ENCODE data around the gene TTLL7. TPM values are rescaled to one million over a fixed set of nuclear protein-coding genes. Genes with fewer than 3 reads are reported as not detected.
"Not testable (repeated sequence)": the region's sequence is repeated elsewhere in the genome, so short reads cannot be mapped to it uniquely, and the experiment has no call there.

Gene TTLL7
- total and polyA plus RNA-seq, 9 donors = 14.0 to 35.0 (median 22.1) TPM

DNA sequence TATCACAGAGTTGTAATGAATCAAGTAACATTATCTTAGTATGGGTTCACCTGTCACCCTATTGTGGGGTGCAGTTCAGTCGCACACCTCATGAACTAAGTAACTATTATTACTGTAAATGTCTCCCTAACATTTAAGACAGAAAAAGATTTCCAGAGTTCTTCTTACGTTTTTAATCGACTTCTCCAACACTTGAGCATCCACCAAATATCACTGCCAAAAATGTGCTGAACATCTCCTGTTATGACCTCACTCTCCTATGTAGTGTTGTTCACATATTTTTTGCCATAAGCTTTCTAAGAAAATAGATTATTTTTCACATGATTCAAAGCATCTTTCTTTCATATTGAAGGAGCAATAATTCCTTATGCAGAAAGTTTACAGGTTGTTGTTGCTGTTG lies 1.3 kb downstream of the TTLL7 start:
- DNase-seq = peak; percentile 68
- peaks cover 8% of the 10 kb centered on the region for H3K27me3 ChIP-seq (ENCODE audit: control insufficient read depth, insufficient read depth, low read length)
- WGBS (ENCODE audit: insufficient coverage) = 60% methylated on average over 1 of the region's 3 CpGs
- H3K4me1 ChIP-seq (ENCODE audit: control insufficient read depth, insufficient read depth, low read length) = peaks cover 13% of the 10 kb centered on the region
- H3K4me3 ChIP-seq (ENCODE audit: low read length) = no peak overlapping the region
- H3K27ac ChIP-seq (ENCODE audit: low read length) = peak overlapping the region; percentile 1
- H3K9me3 ChIP-seq (replicated peaks; ENCODE audit: control insufficient read depth, low read depth, low read length) = no peaks in the 10 kb centered on the region
- no peaks in the 10 kb centered on the region for H3K36me3 ChIP-seq (ENCODE audit: control insufficient read depth, insufficient read depth, low read length)

DNA sequence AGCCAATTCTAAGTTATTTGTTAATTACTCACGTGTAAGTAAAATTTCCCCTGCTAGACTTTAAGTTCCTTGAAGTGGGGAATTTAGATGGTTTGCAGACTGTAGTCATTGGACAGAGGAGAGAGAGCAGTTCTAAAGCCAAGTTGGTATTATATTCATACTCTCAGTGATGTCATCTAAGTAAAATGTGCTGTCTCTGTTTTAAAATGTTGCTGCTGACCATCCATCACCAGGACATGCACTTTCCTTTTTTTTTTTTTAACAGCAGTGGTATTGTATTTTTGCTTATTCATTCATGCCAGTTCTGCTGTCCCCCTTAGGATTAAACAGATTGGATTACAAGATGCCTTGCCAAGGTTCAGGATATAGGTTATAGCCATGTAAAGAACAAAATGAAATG lies 2.3 kb downstream of the TTLL7 start:
- Histone ChIP-seq H3K27ac (ENCODE audit: low read length) (no peak overlapping the region), H3K27me3 (ENCODE audit: control insufficient read depth, insufficient read depth, low read length) (peaks cover 8% of the 10 kb centered on the region), H3K4me3 (ENCODE audit: low read length) (no peak overlapping the region), H3K4me1 (ENCODE audit: control insufficient read depth, insufficient read depth, low read length) (peaks cover 13% of the 10 kb centered on the region), H3K36me3 (ENCODE audit: control insufficient read depth, insufficient read depth, low read length) (no peaks in the 10 kb centered on the region), H3K9me3 (replicated peaks; ENCODE audit: control insufficient read depth, low read depth, low read length) (no peaks in the 10 kb centered on the region)
- WGBS (ENCODE audit: insufficient coverage) = no CpG with 5 or more reads among the region's 1 CpG
- peak; percentile 67 for DNase-seq

DNA sequence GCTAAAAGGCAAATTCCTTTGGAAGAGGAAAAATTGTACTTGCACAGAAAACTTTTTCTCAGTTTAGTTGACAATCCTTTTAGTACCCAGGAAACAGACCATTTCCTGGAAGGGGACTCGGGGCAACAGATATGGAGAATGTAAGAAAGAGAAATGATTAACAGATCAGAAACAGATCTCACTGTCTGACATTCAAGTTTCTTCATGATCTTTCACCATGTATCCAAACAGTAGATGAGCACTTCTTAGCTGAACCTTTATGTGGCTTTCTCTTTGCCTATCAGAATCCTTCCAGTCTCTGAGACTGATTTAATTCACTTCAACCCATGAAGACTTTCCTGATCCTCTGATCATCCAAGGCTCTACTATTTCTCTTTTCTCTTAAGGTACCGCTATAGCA lies 2.7 kb downstream of the TTLL7 start:
- H3K4me3 ChIP-seq (ENCODE audit: low read length) = no peak overlapping the region
- H3K9me3 ChIP-seq (replicated peaks; ENCODE audit: control insufficient read depth, low read depth, low read length) = no peaks in the 10 kb centered on the region
- no peak for DNase-seq
- H3K27ac ChIP-seq (ENCODE audit: low read length) = no peak overlapping the region
- peaks cover 8% of the 10 kb centered on the region for H3K27me3 ChIP-seq (ENCODE audit: control insufficient read depth, insufficient read depth, low read length)
- no CpG with 5 or more reads among the region's 2 CpGs for WGBS (ENCODE audit: insufficient coverage)
- H3K36me3 ChIP-seq (ENCODE audit: control insufficient read depth, insufficient read depth, low read length) = no peaks in the 10 kb centered on the region
- peaks cover 12% of the 10 kb centered on the region for H3K4me1 ChIP-seq (ENCODE audit: control insufficient read depth, insufficient read depth, low read length)

DNA sequence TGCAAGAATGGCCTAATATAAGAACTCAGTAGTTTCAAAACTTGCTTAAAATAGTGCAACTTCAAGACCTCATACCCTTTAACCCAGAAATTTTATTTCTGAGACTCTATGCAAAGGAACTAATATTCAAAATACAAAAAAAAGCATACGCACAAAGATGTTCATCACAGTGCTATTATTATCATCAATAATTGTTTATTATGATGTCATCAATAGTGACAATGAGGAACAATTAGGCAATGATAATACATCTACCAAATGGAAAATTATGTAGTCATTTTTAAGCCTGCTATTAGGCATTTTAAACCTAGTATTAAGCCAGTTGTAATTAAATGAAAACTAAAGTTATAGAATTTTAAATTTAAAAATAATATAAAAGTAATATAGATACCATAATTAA lies 3.3 kb downstream of the TTLL7 start:
- peaks cover 8% of the 10 kb centered on the region for H3K4me1 ChIP-seq (ENCODE audit: control insufficient read depth, insufficient read depth, low read length)
- DNase-seq = no peak
- H3K36me3 ChIP-seq (ENCODE audit: control insufficient read depth, insufficient read depth, low read length) = no peaks in the 10 kb centered on the region
- H3K9me3 ChIP-seq (replicated peaks; ENCODE audit: control insufficient read depth, low read depth, low read length) = no peaks in the 10 kb centered on the region
- no peak overlapping the region for H3K4me3 ChIP-seq (ENCODE audit: low read length)
- H3K27me3 ChIP-seq (ENCODE audit: control insufficient read depth, insufficient read depth, low read length) = peaks cover 6% of the 10 kb centered on the region
- no CpG with 5 or more reads among the region's 1 CpG for WGBS (ENCODE audit: insufficient coverage)
- H3K27ac ChIP-seq (ENCODE audit: low read length) = no peak overlapping the region

DNA sequence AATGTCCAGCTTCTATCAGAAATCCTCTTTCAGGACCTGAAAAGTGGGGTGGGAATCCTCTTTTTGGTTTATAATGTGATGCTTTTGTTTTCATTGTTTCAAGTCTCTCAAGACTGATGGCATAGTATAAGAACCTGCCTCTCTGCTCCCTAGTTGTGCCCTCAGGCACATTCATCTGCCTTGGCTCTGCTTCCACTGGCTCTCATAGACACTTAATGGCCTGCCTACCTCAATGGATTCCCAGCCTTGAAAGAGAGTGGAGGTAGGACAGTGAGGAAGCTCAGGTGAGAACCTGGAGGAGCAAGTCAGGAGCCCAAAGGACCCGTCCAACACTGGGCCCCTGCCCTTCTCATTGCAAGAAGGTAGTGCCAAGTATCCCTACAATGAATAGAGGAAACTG lies 4.8 kb downstream of the TTLL7 start:
- WGBS (ENCODE audit: insufficient coverage) = no CpG with 5 or more reads among the region's 1 CpG
- Histone ChIP-seq H3K4me3 (ENCODE audit: low read length) (no peak overlapping the region), H3K9me3 (replicated peaks; ENCODE audit: control insufficient read depth, low read depth, low read length) (no peaks in the 10 kb centered on the region), H3K36me3 (ENCODE audit: control insufficient read depth, insufficient read depth, low read length) (no peaks in the 10 kb centered on the region), H3K27ac (ENCODE audit: low read length) (no peak overlapping the region), H3K27me3 (ENCODE audit: control insufficient read depth, insufficient read depth, low read length) (peaks cover 6% of the 10 kb centered on the region), H3K4me1 (ENCODE audit: control insufficient read depth, insufficient read depth, low read length) (peaks cover 2% of the 10 kb centered on the region)
- DNase-seq = no peak

DNA sequence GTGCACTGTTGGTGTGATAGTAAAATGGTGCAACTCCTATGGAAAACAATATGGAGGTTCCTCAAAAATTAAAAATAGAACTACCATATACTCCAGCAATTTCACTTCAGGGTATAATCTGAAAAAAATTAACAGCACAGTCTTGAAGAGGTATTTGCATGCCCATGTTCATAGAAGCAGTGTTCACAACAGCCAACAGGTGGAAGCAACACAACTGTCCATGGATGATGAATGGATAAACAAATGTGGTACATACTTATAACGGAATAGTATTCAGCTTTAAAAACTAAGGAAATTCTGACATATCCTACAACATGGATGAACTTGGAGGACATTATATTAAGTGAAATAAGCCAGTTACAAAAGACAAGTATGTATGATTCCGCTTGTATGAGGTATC lies 8.2 kb downstream of the TTLL7 start:
- Histone ChIP-seq H3K27ac (ENCODE audit: low read length) (no peak overlapping the region), H3K4me1 (ENCODE audit: control insufficient read depth, insufficient read depth, low read length) (no peaks in the 10 kb centered on the region), H3K9me3 (replicated peaks; ENCODE audit: control insufficient read depth, low read depth, low read length) (peaks cover 5% of the 10 kb centered on the region), H3K36me3 (ENCODE audit: control insufficient read depth, insufficient read depth, low read length) (no peaks in the 10 kb centered on the region), H3K4me3 (ENCODE audit: low read length) (no peak overlapping the region), H3K27me3 (ENCODE audit: control insufficient read depth, insufficient read depth, low read length) (no peaks in the 10 kb centered on the region)
- 83% methylated on average over 1 of the region's 2 CpGs for WGBS (ENCODE audit: insufficient coverage)
- DNase-seq = no peak

DNA sequence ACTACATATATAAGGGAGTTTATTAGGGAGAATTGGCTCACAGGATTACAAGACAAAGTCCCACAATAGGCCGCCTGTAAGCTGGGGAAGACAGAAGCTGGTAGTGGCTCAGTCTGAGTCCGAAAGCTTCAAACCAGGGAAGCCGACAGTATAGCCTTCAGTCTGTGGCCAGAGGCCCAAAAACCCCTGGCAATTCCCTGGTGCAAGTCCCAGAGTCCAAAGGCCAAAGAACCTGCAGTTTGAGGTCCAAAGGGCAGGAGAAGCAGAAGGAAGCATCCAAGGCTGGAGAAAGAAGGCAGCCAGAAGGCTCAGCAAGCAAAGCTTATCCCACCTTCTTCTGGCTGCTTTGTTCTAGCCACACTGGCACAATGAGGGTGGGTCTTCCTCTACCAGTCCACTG lies 13.9 kb downstream of the TTLL7 start:
- Histone ChIP-seq H3K4me3 (ENCODE audit: low read length) (no peak overlapping the region), H3K4me1 (ENCODE audit: control insufficient read depth, insufficient read depth, low read length) (no peaks in the 10 kb centered on the region), H3K27ac (ENCODE audit: low read length) (no peak overlapping the region), H3K9me3 (replicated peaks; ENCODE audit: control insufficient read depth, low read depth, low read length) (peaks cover 7% of the 10 kb centered on the region), H3K27me3 (ENCODE audit: control insufficient read depth, insufficient read depth, low read length) (no peaks in the 10 kb centered on the region), H3K36me3 (ENCODE audit: control insufficient read depth, insufficient read depth, low read length) (no peaks in the 10 kb centered on the region)
- WGBS (ENCODE audit: insufficient coverage) = 98% methylated on average over 3 of the region's 3 CpGs
- no peak for DNase-seq

DNA sequence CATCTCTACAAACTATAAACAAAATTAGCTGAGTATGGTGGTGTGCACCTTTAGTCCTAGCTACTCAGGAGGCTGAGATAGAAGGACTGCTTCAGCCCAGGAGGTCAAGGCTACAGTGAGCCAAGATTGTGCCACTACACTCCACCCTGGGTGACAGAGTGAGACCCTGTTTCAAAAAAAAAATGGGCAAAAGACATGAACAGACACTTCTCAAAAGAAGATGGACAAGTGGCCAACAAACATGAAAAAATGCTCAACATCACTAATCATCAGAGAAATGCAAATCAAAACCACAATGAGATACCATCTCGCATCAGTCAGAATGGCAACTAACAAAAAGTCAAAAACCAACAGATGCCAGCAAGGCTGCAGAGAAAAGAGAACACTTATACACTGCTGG lies 15.0 kb downstream of the TTLL7 start:
- no CpG with 5 or more reads among the region's 1 CpG for WGBS (ENCODE audit: insufficient coverage)
- H3K36me3 ChIP-seq (ENCODE audit: control insufficient read depth, insufficient read depth, low read length); H3K27me3 ChIP-seq (ENCODE audit: control insufficient read depth, insufficient read depth, low read length); DNase-seq; H3K4me1 ChIP-seq (ENCODE audit: control insufficient read depth, insufficient read depth, low read length); H3K27ac ChIP-seq (ENCODE audit: low read length); H3K4me3 ChIP-seq (ENCODE audit: low read length); H3K9me3 ChIP-seq (replicated peaks; ENCODE audit: control insufficient read depth, low read depth, low read length): not testable (repeated sequence)

DNA sequence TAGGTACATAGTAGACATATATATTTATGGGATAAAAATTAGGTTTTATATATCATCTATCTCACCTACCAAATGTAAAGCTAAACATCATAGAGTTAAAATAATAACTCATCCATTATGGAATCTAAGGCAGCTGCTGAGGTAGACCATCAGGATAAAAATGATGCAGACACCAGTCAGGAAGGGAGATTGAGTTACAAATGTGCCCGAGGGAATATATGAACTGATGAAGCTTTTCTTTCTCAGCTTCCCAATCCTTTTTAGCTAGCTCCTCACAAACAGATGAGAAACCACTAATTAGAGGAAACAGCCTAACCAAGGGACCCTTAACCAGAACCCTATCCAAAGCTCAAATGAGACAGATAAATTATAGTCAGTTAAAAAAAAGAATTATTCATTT lies 20.9 kb downstream of the TTLL7 start:
- H3K4me3 ChIP-seq (ENCODE audit: low read length) = no peak overlapping the region
- H3K4me1 ChIP-seq (ENCODE audit: control insufficient read depth, insufficient read depth, low read length) = no peaks in the 10 kb centered on the region
- DNase-seq = peak; percentile 12
- no peaks in the 10 kb centered on the region for H3K27me3 ChIP-seq (ENCODE audit: control insufficient read depth, insufficient read depth, low read length)
- WGBS (ENCODE audit: insufficient coverage) = no CpG with 5 or more reads among the region's 1 CpG
- H3K36me3 ChIP-seq (ENCODE audit: control insufficient read depth, insufficient read depth, low read length) = no peaks in the 10 kb centered on the region
- no peaks in the 10 kb centered on the region for H3K9me3 ChIP-seq (replicated peaks; ENCODE audit: control insufficient read depth, low read depth, low read length)
- H3K27ac ChIP-seq (ENCODE audit: low read length) = no peak overlapping the region

DNA sequence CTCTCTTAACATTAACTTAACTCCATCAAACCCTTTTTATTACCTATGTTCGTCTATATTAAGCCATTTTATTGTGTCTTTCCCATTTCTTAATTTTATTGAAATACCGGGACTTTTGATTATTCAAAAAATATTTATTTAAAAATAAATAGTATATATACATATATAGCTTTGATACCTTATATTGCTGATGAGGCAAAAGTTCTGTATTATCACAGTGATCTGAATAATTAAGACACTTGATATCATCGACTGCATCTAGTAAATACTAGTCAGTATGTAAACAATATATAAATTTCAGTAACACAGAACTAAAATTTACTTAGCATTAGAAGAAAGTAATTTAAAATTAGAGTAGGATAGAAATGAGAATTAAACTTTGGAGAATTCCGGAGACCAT lies 22.0 kb downstream of the TTLL7 start:
- Histone ChIP-seq H3K36me3 (ENCODE audit: control insufficient read depth, insufficient read depth, low read length) (no peaks in the 10 kb centered on the region), H3K27me3 (ENCODE audit: control insufficient read depth, insufficient read depth, low read length) (no peaks in the 10 kb centered on the region), H3K4me3 (ENCODE audit: low read length) (no peak overlapping the region), H3K4me1 (ENCODE audit: control insufficient read depth, insufficient read depth, low read length) (no peaks in the 10 kb centered on the region), H3K27ac (ENCODE audit: low read length) (no peak overlapping the region), H3K9me3 (replicated peaks; ENCODE audit: control insufficient read depth, low read depth, low read length) (no peaks in the 10 kb centered on the region)
- DNase-seq = no peak
- no CpG with 5 or more reads among the region's 4 CpGs for WGBS (ENCODE audit: insufficient coverage)

DNA sequence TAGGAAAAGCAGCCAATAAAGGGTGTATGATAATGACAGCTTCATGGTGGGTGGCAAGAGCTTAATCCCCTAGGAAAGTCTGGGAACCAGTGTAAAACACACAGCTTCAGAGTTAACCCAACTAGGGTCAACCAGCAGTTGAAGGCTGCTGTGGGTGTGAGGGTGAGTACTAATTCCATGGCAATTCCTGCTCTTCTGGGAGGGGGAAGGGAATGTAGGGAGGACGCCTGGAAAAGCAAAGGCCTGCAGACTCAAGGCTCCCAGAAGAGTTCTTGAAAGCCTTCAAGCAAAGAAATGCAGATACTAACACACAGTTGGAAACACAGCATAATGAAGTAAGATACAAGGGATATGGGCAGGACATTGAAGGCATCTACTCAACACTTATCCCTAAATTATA lies 28.1 kb downstream of the TTLL7 start:
- H3K4me1 ChIP-seq (ENCODE audit: control insufficient read depth, insufficient read depth, low read length) = peaks cover 2% of the 10 kb centered on the region
- no peak overlapping the region for H3K4me3 ChIP-seq (ENCODE audit: low read length)
- WGBS (ENCODE audit: insufficient coverage) = no CpG with 5 or more reads among the region's 1 CpG
- DNase-seq = peak; percentile 47
- H3K36me3 ChIP-seq (ENCODE audit: control insufficient read depth, insufficient read depth, low read length) = no peaks in the 10 kb centered on the region
- H3K27ac ChIP-seq (ENCODE audit: low read length) = no peak overlapping the region
- H3K27me3 ChIP-seq (ENCODE audit: control insufficient read depth, insufficient read depth, low read length) = no peaks in the 10 kb centered on the region
- H3K9me3 ChIP-seq (replicated peaks; ENCODE audit: control insufficient read depth, low read depth, low read length) = no peaks in the 10 kb centered on the region
